COLO668 (cell line): ENCODE data around the gene SFMBT2.

Experiments
- DNase-seq: peaks from one replicate; lab custom pipeline; 2025; ENCODE audit not compliant: unreplicated experiment; lab: John Stamatoyannopoulos, UW

The SFMBT2 gene

DNA sequence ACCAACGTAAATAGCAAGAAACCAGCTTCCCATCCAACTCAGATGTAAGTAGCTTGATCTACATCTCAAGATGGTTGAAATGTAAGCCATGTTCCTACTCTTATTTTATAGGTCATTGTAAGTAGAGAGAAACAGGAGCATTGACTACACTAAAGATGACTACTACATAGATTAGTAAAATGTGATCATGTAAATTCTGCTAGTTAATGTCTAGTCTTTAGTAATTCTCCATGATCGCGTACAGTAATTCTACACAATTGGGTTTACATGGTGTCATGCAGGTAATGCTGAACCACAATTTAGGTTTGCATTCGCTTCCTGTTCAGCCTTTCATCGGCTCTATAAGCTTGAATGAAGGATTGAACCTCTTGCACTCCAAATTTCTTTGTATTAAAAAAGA, 14.9 kb upstream of the SFMBT2 start:
- DNase-seq, result no peak

DNA sequence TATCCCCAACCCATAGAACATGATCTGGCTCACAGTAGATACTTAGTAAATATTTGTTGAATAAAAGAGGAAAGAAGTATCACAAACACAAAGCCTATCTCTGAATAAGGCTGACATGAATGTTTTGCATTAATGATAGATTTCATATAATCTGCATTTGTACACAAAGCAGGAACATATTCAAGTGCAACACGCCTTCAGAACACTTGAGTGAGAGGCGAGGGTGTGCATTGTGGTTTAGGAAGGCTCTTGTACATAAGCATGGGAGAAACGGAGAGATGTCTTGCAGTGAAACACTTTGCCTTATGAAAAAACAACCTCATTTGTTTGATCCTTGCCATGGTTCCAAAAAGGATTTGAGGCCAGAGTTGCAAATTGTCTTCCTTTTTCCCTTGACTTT, 14.1 kb upstream of the SFMBT2 start:
- DNase-seq, result no peak

DNA sequence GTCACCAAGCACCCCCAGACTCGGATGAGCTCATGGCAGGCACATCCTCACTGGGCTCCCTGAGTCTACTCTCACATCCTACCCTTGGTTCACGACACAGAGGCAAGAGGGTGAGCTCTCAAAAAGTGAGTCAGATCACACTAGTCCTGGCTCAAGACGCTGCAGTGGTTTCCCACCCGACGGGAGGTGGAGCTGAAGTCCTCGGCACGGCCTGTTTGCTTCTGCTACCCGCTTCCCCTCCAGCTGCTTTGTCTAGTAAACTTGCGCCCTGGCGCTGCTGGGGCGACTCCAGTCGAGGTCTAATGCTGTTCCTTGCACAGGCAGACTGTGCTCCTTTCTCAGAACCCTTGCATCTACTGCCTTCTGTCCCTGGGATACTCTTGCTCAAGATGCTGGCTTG, 13.5 kb upstream of the SFMBT2 start:
- no peak for DNase-seq

DNA sequence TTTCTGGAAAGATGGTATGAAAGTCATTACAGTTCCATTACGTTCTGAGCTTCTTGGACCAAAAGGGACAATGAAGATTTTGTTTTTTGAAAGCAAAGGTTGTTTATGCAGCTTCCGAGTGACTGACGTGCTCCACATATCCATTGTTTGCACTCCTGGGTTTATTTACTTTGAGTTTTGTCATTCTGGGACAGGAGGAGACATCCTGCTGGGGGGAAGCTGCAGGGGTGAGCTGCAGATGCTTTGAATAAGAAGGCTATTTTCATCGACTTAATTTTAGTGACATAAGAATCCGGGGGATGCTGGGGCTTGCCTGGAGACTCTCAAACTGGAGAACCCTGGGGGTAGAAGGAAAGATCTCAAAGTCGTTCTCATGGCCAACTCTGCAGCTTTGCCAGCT, 12.7 kb upstream of the SFMBT2 start:
- DNase-seq, result no peak

DNA sequence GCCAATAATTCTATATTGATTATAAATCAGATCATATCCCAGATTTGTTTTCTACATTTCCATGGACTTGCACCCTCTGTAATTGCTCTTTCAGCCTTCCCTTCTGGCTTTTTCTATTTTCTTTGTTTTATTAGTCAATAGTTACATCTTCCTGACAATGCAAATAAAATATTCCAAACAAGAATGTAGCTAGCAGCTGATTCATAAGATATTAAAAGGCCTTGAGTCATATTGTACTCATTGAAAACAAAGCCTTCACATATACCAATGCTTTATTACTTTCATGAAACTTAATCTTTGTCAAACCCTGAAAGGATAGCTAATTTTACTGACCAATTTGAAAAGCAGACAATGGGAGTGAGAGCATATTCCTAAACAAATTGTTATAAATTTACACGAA, 10.7 kb upstream of the SFMBT2 start:
- no peak for DNase-seq

DNA sequence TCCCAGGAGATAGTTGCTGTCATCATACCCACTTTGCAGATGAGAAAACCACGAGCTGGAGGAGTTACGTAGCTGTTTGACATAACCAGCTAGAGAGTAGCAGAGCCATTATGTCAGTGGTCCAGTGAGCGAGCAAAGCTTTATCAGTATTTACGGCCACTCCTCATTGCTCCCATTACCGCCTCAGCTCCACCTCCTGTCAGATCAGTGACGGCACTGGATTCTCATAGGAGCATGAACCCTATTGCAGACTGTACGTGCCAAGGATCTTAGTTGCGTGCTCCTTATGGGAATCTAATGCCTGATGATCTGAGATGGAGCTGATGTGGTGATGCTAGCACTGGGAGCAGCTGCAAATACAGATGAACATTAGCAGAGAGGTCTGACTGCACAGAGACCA, 9.2 kb upstream of the SFMBT2 start:
- no peak for DNase-seq

DNA sequence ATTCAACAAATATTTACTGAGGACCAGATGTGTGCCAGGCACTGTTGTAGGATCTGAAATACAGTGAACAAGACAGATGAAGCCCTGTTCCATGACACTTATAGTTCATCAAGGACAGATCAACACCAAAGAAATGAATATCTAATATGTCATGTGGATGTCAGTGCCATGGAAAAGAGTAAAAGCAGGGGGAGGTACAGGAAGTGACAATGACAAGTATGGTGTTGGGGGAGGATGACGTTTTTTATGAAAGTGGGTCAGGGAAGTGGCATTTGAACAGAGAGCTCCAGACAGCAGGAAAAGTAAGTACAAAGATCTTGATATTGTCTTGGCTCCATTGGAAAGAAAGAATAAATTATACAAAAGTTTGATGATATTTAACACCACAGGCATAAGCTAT, 7.0 kb upstream of the SFMBT2 start:
- DNase-seq, result no peak

DNA sequence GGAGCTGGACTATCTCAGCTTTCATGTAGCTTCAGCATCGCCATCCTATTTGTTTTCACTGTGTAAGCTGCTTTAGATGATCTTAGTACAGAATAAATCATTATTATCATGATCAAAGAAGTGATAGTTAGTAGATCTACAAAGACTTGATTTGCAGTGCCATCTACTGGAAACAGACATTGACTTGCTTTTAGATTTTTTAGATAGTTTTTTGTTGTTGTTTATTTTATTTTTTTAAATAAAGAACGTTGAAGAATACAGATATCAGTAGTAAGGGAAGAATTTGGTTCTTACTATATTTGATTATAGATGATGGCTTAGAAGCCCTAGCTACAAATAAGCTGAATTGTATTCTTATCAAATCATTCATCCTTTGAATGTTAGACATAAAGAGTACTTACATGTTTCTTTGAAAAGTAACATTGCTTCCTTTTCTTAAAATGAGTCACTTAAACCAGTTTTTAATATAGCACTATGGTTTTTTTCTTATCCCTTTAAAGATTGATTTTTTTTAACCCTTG, 6.3 kb upstream of the SFMBT2 start:
- DNase-seq, result no peak

DNA sequence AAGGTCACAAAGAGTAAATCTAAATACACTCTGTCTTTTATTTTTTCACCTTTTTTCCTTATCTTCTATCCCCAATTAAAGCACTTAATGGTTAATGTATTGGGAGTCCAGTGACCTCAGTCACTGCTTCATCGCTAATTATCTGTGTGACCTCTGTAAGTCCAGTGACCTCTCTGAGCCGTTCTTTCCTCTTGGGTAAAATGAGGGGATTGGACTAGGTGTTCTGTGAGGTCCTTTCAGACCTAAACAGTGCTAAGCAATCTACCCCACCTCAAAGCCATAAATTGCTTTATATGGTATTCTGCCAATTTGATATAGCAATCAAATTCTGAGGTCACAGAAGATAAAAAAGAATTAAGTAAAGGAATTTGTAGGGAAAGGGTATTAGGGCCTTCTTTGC, 3.9 kb upstream of the SFMBT2 start:
- no peak for DNase-seq

DNA sequence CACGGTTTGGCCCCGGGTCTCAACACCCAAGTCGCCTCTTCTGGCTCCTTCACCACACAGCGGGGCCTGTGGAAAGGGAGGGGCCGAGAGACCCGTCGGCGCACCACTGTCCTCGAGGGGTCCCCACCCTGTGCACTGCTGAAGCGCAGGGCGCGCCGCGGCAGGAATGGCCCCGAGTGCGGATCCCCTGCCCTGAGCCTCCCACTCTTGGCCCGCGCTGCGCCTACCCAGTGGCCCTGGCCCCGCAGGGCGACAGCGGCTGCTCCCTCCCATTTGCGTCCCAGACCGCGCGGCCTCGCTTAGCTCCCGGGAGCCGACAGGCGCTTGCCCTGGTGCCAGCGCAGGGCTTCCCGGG, 2.1 kb upstream of the SFMBT2 start:
- no peak for DNase-seq

DNA sequence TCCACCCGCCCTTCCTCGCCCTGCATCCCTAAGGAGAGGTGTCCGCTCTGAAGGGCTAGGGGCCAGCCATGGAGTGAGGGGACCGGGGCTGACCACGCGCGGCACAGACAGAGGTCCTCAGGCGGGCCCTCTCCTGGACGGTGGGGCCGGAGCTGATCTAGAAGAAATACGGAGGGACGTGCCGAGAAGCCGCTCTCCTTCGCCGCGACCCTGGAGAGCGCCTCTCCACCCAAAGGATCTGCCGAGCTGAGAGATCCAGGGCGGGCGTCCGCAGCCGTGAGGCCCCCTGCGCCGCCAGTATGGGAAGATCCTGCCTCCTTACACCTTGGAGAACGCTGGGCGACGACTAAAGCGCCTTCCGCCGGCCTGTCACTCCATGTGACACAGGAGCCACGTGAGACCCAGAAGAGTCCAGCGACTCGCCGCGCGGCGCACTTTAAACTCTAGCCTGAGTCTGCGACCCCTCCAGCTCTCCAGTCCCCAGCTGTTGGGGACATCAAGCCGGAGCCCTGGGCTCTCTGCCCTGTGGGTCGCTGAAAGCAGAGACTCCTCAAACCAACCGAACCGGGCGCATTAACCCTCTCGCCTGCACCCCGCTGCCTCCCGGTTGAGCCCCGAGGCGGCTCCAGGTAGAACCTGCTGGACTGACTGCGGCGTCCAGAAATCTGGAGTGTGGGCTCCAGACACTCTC, 1.5 kb upstream of the SFMBT2 start:
- DNase-seq, result no peak

DNA sequence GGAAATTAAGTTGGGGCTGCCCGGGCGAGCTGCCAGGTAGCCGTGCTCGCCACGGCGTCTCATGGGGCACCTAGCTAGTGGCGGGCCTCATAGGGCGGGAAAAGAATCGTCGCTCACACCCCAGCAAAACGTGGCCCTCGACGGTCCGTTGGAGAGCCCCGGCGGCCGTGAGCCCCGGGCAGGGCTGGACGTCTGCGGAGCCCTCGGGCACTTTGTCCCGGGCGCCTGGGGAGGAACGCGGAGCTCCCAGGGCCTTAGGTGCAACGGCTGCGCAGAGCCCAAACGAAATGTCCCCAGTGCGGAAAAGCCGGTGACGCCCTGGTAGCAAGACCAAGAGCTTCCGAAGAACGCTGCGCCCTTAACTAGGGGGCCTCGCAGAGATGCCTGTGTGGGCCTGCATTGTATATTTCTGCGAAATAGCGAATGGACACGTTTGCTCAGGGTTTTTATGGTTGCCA, 866 bp upstream of the SFMBT2 start:
- no peak for DNase-seq

DNA sequence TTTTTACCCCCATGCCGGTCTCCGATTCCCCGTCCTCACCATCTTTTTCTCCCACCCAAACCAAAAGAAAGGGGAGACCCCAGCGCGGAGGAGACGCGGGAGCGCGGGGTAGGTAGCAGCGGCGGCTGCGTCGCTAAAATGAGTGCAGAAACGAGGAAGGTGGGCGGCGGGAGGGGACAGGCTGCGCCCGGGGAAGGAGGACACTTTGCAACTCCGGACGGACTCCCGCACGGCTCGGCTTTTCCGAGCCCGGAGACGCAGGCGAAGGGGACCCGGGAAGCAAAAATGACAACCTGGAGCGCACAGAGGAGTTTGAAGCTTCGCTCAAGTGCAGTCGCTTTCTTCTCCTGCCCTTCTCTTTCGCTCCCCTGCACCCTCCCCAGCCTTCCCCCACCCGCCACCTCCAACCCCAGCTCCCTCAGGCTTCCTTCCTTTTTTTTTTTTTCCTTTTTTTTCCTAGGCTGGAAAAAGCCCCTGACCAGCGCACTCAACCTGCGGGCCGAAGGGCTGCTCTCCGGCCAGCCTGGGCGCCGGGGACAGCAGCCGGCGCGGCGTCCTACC, 453 bp downstream of the SFMBT2 start:
- no peak for DNase-seq

DNA sequence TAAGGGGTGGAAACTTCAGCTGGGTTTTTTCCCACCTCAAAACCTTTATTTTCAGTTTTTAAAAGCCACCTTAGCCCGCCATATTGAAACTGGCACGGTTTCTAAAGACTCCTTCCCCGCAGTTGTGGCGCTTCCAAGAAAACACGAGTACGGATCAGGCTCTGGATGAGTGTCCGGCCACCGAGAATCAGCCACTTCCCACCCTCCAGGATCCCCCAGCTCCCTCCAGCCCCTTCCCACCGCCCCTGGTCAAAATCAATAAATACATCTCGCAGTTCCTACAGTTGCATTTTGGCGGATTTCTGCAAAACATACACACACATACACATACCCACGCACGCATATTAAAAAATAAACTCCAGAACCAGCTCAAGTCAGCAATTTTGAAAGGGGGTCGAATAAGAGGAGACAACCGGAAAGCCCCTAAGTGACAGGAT, 1.1 kb downstream of the SFMBT2 start:
- no peak for DNase-seq

DNA sequence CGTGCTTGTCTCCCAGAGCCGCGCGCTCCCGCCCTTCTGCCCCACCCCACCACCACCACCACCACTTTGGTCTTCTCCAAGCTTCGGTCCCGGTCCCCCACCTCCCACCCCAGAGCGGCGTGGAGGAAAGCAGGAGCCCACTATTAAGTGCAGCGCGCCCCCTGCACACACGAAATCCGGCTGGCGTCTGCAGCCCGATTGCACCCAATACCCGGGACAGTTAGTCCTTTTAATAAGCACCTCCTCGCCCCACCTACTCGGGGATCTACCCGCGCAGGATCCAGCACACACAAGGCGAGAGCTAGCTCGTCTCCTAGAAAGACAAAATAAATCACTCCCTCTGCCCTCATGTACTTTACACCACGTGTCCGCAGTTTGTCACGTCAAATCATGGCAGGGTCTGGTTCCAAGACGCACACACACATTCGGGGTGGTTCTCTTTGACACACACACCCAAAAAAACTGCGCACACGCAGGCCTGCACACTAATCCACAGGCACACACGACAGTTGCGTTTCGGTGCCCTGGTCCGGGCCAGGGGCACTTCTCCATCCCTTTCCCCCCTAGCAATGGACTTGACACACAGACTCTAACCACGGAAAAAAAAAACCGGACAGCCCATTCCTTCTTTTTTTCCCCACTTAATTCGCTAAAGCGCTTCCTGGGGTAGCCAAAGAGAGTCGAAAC, 1.6 kb downstream of the SFMBT2 start:
- DNase-seq, result no peak

DNA sequence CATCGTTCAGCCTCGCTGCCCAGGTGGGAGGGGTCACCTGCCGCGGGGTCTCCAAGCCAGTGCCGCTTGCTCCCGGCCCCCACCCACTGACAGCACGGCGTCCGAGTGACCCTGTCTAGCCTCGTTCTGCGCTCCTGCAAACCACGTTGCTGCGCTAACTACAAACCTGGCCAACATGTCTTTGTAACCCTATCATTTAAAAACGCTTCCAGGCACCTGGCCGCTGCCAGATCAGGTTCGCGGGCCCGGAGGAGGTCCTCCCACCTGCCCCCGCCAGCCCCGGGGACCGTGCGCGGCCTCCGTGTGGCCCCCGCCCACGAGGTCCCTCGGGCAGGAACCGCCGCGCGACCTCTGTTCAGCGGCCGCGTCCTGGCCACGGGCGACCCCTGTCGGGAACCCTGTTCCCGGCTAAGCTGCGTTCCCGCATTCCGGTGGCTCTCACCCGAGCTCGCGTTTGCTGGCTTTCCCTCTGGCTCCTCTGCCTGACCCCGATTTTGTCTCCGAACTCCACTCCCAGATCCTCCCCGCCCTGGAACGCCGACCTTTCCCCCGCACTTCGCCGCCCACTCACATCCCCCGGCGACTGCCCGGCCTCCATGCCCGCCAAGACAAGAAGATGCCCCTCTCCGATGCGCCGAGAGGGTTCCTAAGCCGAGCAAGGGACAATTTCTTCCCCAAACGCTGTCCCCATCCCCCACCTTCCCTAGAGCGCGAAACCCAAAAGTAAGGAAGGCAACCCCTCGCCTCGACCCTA, 2.4 kb downstream of the SFMBT2 start:
- no peak for DNase-seq

DNA sequence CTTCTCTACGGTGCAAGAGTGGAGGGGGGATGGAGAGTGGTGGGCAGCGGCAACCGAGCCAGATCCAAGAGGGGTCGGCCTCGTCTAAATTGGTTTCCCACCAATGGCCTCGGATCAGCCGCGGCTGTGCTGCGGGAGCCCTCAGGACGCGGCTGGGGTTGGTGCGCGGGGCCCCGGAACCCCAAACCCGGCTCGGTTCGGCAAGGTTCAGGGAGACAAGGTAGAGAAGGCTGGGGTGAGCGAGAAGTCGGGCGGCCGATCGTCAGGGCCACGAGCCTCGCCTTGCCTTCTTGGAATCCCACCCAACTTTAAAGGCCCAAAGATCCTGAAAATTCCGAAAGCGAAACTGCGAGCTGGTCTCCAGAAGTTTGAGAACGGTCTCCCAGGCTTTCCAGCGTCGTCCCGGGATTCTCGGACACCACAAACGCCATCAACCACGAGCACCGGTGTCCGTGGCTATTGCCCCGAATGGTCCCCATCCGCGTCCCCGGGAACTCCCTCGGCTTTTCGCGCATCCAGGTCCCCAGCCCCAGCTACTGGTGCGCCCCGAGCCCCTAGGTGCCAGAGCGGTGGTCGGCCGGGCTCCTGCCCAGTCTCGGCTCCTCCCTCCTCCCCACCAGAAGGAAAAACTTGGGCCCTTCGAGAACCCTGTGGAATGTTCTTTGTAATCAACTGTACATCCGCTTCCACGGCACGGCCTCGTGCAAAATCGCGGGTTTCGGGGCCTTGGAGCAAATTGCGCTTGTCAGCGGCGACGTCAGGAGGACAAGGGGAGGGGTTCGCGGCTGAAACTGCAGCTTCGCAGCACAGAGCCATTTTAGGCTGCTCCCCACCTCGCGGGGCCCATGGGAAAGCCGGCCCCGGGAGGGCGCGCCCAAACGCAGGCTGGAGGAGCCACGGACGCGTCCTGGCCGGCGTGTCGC, 3.2 kb downstream of the SFMBT2 start:
- DNase-seq, result no peak

DNA sequence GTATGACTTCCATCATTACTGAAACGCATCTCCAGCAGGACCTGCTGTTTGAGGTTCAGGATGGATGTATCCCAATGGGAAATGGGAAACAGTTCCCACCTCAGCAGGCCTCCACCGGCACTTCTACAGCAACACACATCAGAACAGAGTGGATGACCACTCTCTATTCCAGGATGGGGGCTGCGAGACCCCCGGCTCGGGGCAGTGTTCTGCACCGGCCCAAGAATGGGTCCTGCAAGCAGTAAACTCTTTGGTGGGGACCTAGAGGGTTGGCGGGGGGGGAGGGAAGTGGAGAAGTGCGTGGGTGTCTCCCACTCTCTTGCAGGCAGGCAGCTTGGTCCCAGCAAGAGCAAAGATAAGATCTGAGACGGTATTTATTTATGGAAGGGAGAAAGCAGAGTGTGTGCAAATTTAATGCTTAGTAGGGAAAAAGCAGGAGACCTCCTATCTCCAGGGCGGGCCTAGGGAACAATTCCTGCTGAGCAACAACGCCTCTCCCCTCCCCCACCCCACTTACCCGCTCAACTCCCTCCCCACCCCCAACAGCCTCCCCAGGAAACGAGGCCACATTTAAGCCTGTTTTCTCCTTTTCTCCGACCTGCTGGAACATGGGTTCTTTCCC, 4.0 kb downstream of the SFMBT2 start:
- no peak for DNase-seq

DNA sequence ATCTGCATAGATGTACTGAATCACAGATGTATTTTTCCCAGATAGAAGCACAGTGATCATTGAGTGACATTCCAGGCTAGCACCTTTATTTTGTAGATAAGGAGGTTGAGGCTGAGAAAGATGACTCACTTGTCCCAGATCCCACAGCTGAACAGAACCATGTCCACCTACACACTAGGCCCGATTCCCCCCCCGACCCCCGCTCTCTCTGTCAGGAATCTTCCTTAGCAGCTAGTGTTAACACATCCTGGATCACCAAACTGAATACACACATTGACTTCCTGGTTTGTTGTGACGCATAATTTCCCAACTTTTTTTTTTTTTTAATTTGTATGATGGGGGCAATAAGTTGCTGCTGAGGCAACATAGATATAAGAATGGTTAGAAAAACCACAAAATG, 5.2 kb downstream of the SFMBT2 start:
- DNase-seq, result no peak

DNA sequence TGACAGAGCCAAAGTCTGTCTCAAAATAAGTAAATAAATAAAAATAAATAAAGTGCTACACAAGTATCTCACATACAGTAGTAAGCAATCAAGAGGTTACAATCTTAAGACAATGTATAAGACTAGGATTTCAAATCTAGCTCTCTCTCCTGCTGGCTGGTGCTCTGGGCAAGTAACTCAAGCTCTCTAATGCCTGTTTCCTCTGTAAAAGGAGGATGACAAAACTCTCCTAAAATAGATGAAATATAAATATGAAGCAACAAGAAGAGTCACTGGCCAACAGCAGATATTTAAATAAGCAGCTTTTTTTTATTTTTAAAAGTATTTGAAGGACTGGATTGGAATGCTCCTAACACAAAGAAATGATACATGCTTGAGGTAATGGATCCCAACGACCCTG, 7.2 kb downstream of the SFMBT2 start:
- DNase-seq, result no peak
